ENCODE results near the gene PCYT1B. TPM values are rescaled to one million over a fixed set of nuclear protein-coding genes. Genes with fewer than 3 reads are reported as not detected.

The PCYT1B gene
- total RNA-seq, 1 donor from 2014 or later: 0.21 TPM

DNA sequence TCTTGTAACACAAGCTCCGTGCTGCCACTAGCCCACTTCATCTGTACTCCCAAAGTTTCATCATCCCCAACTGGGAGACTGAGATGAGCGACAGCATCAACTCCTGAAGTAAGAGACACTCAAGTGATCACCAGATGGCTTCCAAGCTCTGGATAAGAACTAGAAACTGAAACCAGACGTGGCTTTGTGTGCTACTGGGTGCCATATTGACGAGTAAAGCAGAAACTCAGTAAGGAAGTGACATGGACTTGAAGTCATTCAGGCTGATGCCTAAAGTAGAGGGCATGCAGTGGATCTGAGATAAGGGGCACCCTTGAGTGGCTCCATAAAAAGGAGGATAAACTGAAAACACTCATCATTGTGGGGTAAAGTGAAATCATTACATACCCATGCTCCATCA, 72.4 kb downstream of the PCYT1B start:
- intact Hi-C loops (cut with DNase I): no loop called here
- Histone ChIP-seq H3K4me1 (no peaks in the 10 kb centered on the region), H3K27ac (no peak overlapping the region), H3K9me3 (no peaks in the 10 kb centered on the region), H3K27me3 (no peaks in the 10 kb centered on the region), H3K4me3 (no peak overlapping the region), H3K36me3 (no peaks in the 10 kb centered on the region)
- DNase-seq (ENCODE audit: low spot score in 2 of 2): no peak
- no peak for TF ChIP-seq CTCF (IDR thresholded peaks at IDR 0.05)

- H3K27ac ChIP-seq: no peak overlapping the region
- no peaks in the 10 kb centered on the region for H3K9me3 ChIP-seq
- no peaks in the 10 kb centered on the region for H3K4me1 ChIP-seq
- DNase-seq (ENCODE audit: low spot score in 2 of 2): no peak
- no peak overlapping the region for H3K4me3 ChIP-seq
- H3K36me3 ChIP-seq: no peaks in the 10 kb centered on the region
- TF ChIP-seq CTCF (IDR thresholded peaks at IDR 0.05): no peak
- intact Hi-C loops (cut with DNase I): no loop called here
- no peaks in the 10 kb centered on the region for H3K27me3 ChIP-seq
Measured at GRCh38 chrX:24567169-24567568, 80.0 kb downstream of the PCYT1B start.

- intact Hi-C loops (cut with DNase I): no loop called here
- no peaks in the 10 kb centered on the region for H3K27me3 ChIP-seq
Measured at GRCh38 chrX:24566240-24566639, 80.9 kb downstream of the PCYT1B start.

GRCh38 chrX:24563291-24564010, 83.7 kb downstream of the PCYT1B start:
- TF ChIP-seq CTCF (IDR thresholded peaks at IDR 0.05): no peak
- no peak overlapping the region for H3K27ac ChIP-seq
- no peaks in the 10 kb centered on the region for H3K4me1 ChIP-seq
- DNase-seq (ENCODE audit: low spot score in 2 of 2): no peak
- no peaks in the 10 kb centered on the region for H3K36me3 ChIP-seq
- H3K27me3 ChIP-seq: no peaks in the 10 kb centered on the region
- no peak overlapping the region for H3K4me3 ChIP-seq
- no peaks in the 10 kb centered on the region for H3K9me3 ChIP-seq
- intact Hi-C loops (cut with DNase I): no loop called here

More at GRCh38 chrX:24566240-24566639, 80.9 kb downstream of the PCYT1B start:
- no peaks in the 10 kb centered on the region for H3K4me1 ChIP-seq
- H3K4me3 ChIP-seq: no peak overlapping the region
- no peak overlapping the region for H3K27ac ChIP-seq
- no peaks in the 10 kb centered on the region for H3K9me3 ChIP-seq
- TF ChIP-seq CTCF (IDR thresholded peaks at IDR 0.05): no peak
- H3K36me3 ChIP-seq: no peaks in the 10 kb centered on the region
- DNase-seq (ENCODE audit: low spot score in 2 of 2): no peak

GRCh38 chrX:24561121-24561520, 86.0 kb downstream of the PCYT1B start:
- H3K27ac ChIP-seq: no peak overlapping the region
- no peaks in the 10 kb centered on the region for H3K27me3 ChIP-seq
- H3K36me3 ChIP-seq: no peaks in the 10 kb centered on the region
- DNase-seq (ENCODE audit: low spot score in 2 of 2): no peak
- TF ChIP-seq CTCF (IDR thresholded peaks at IDR 0.05): no peak
- no peaks in the 10 kb centered on the region for H3K4me1 ChIP-seq
- no peaks in the 10 kb centered on the region for H3K9me3 ChIP-seq
- H3K4me3 ChIP-seq: no peak overlapping the region
- intact Hi-C loops (cut with DNase I): no loop called here

GRCh38 chrX:24553011-24553410, 94.1 kb downstream of the PCYT1B start:
- H3K27me3 ChIP-seq: no peaks in the 10 kb centered on the region
- H3K27ac ChIP-seq: no peak overlapping the region
- no peak for TF ChIP-seq CTCF (IDR thresholded peaks at IDR 0.05)
- DNase-seq (ENCODE audit: low spot score in 2 of 2): no peak
- no peaks in the 10 kb centered on the region for H3K4me1 ChIP-seq
- H3K9me3 ChIP-seq: no peaks in the 10 kb centered on the region
- no peaks in the 10 kb centered on the region for H3K36me3 ChIP-seq
- no peak overlapping the region for H3K4me3 ChIP-seq
- intact Hi-C loops (cut with DNase I): no loop called here
